ENCODE data around the gene GC.
"Not testable (repeated sequence)": the region's sequence is repeated elsewhere in the genome, so short reads cannot be mapped to it uniquely, and the experiment has no call there.

Gene GC, protein sequence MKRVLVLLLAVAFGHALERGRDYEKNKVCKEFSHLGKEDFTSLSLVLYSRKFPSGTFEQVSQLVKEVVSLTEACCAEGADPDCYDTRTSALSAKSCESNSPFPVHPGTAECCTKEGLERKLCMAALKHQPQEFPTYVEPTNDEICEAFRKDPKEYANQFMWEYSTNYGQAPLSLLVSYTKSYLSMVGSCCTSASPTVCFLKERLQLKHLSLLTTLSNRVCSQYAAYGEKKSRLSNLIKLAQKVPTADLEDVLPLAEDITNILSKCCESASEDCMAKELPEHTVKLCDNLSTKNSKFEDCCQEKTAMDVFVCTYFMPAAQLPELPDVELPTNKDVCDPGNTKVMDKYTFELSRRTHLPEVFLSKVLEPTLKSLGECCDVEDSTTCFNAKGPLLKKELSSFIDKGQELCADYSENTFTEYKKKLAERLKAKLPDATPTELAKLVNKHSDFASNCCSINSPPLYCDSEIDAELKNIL

DNA sequence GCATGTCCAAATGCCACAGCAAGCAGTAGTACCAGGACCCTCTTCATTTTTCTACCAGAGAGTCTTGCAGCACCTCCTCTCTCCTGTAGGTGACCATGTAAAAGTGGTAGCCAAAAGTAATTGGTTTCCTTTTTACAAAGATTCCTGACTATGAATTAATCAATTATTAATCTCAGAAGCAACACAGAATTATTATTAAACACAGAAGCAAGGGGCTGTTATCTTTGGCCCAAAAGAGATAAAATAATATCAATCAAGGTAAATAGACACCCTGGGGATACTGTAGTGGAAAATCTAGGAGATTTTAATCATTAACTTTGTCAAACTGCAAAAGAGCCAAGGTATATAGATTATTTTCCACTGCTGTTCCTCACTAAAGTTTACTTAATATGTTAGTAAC, at the start of gene GC:
Gene GC, minus strand, starts transcription at position 108 of the 400 bp plus-strand sequence. Its CDS starts 61 bp downstream, at position 47.
- no peak for DNase-seq

DNA sequence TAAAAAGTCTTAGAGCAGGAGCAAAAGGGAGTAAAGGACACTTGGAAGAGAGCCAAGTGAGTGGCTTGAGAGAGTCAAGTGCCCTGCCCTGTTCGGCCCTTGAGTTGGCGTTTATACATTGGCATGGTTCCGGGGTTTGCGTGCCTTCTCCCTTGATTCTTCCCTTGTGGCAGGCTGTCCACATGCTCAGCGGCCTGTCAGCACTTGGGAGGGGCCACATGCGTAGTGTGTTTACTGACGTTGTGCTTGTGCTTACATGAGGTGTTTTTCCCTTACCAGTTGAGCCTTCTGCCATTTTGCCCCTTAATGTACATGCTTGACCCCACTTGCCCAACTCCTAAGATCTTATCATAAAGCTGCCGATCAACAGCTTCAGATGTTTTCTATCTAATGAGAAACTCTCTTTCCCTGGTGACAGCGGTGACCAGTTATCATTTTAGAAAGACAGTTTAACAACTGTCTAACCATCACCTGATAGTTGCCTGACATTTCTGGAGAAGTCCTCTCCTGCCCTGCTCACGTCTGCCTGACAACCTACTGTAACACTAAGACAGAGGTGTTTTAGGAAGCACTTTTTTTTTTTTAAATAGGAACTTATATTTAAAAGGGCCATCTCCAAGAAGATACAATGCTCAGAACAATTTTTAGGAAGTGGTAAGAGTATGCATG, 49.5 kb upstream of the GC start:
- no peak for DNase-seq

DNA sequence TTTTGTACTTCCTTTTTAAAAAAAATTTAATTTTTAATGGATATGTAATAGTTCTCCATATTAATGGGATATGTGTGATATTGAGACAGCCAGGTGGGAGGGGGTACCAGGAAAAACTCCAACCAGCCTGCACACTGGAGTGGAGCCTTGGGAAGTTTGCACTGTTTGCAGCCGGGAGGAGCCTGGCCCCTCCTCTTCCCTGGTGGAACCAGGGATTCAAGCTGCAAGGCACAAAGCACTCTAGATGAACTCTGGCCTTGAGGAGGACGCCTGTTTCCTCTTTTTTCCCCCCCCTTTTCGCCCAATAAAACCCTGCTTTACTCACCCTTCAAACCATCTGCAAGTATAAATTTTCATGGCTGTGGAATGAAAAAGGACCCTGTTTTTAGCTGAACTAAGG, 48.2 kb upstream of the GC start:
- DNase-seq, result no peak

DNA sequence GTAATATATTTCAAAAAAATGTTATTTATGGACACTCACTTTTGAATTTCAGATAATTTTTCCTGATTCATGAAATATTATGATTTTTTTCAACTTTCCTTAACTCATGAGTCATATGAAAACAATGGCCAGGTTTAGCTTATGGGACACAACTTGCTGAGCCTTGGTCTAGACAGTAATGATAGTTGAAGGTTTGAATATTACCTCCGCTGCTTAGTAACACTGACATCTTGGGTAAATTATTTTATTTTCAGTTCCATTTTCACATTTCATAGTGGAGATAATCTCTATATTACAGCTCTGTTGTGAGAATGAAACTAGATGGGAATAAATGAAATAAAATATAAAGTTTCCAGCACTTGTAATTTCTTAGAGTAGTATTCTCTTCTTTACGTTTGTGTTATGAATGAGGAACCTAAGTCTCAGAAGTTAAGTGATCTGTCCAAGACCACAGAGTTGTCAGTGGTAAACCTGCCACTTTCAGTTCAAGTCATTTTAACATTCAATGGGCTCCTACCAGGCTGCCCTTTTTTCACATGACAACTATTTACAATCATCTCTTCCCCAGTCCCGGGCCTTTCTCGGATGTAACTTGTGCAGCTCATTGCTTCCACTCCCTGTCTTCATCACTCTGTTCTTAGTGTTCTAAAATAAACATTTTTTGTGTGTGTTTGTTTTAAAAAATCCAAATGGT, 46.8 kb upstream of the GC start:
- no peak for DNase-seq

DNA sequence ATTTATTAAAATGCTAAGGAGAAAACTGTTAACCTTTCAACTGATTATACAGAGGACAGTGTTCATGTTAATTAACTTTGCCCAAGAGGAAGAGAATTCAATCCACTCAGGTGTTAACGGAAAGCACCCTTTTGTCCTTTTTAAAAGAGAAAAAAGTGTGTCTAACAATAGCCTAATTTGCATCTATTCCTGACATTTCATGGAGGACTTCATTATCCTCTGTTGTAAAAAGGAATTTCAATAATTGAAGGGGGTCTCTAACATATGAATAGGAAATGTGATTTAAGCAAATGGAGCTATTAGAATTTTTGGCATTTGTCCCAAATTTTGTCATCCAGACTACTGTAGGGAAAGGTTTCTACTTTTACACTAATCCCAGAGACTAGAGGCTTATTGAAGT, 44.6 kb upstream of the GC start:
- no peak for DNase-seq

DNA sequence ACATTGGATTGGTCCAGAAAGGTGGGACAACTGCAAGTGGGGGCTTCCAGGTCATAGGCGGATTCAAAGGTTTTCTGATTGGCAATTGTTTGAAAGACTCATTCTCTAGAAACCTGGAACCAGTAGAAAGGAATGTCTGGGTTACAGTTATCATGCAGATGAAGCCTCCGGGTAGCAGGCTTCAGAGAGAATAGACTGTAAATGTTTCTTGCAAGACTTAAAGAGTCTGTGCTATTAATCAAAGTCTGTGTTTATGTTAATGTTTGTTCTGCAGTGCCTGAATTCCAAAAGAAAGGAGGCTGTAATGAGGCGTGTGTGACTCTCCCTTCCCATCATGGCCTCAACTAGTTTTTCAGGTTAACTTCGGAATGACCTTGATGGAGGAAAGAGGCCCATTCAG, 43.9 kb upstream of the GC start:
- no peak for DNase-seq

DNA sequence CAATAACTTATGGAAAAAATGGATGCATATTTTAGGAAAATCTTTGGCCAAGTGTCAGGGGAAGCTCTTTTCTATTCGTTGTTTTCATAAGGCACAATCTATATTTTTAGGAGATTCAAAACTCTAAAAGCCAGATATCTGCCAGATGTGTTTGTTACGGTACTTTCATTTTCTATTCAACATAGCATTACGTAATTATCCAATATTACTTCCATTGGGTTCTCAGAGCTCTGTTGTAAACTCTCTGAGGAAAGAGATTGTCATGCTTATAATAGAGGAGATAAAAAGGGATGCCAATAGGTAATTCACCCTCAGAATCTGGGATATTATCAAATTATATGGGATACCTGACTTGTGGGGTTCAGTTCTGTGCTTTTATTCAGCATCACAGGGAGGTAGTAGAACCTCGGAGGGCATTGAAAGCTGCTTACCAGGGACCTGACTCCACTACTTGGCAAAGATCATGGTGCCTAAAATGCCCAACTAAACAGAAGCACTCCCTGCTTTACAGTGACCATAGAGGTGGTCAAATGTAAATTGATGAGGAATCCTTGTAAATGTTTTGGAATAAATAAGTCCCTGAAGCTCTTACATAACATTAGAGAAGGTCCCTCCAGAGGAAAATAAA, 32.9 kb upstream of the GC start:
- no peak for DNase-seq

DNA sequence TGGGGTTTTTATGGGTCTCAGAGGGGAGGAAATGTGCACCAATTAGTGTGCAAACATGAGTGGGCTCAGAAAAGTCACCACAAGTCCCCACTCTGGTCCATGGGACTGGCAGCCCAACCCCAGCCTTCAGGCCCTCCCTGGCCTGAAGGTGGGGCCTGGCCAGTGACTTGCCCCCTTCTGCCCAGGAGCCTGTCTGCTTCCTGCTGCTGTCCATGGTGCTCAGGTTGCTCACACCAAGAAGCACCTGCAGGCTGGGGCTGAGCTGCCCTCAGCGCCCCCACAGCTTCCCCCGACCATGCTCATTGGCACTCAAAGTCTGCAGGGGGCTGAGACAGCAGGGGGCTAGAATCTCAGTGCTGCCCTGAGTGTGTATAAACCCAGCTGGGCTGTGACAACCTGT, 30.6 kb upstream of the GC start:
- DNase-seq, result no peak

DNA sequence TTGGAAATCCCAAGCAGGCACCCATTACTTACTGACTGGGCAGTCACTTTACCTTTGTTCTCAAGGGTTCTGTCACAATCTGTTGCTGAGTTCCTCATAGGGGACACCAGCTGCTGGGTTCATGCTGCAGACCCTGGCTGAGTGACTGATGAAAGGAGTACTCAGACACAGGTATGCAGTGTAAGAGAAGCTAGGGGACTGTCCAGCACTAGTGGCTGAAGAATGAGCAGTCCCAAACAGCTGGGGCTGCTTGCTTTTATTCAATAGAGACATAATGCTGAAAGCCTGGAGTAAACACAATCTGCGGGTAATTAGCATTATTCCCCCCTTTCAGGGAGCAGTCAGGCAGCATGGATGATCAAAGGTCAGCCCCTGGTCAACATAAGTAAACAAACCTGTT, 25.9 kb upstream of the GC start:
- DNase-seq, result not testable (repeated sequence)

DNA sequence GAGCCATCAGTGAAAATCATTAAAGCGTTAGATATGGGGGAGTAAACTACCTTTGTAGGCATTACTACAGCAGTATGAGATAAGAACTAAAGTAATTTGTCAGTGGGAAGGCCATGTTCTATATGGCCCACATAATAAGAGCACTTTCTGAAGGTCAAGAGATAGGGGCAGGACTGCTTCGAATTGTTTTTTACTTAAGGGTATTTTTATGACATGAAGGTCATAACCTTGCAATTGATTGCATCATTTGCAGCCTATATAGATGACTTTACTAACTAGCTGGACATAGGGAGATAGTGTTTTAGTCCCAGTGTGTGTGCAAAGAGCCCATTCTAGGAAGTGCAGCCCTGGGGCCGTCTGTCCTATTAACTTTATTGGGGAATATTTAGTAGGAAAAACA, 23.6 kb upstream of the GC start:
- DNase-seq, result no peak

DNA sequence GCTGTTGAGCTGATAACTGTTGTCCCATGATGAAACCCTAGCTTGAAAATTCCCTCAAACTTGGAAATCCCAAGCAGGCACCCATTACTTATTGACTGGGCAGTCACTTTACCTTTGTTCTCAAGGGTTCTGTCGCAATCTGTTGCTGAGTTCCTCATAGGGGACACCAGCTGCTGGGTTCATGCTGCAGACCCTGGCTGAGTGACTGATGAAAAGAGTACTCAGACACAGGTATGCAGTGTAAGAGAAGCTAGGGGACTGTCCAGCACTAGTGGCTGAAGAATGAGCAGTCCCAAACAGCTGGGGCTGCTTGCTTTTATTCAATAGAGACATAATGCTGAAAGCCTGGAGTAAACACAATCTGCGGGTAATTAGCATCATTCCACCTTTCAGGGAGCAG, 21.4 kb upstream of the GC start:
- DNase-seq, result not testable (repeated sequence)

DNA sequence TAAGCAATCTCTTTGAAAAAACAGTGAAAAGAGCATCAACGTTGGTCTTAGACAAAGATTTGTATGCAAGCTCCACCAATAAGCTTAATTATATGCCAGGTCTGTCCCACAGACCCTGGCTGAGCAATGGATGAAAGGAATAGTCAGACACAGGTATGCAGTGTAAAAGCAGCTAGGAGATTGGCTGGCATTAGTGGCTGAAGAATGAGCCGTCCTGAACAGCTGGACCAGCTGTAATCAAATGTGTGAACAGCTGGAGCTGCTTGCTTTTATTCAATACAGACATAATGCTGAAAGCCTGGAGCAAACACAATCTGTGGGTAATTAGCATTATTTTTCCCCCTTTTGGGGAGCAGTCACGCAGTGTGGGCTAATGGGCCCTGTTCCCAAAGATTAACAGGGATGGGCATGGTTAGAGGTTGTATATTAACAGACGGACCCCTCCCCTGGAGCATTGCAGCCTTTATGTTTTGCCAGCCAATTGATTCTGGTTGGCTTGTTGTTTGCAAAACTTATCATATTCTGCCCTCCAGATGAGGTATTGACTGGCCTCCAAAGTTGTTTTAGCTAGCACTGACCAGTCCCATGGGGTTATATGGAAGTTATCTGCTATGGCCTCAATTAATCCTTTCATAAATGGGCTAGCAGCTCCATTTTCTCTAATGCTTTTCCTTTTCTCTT, 20.3 kb upstream of the GC start:
- DNase-seq, result not testable (repeated sequence)

DNA sequence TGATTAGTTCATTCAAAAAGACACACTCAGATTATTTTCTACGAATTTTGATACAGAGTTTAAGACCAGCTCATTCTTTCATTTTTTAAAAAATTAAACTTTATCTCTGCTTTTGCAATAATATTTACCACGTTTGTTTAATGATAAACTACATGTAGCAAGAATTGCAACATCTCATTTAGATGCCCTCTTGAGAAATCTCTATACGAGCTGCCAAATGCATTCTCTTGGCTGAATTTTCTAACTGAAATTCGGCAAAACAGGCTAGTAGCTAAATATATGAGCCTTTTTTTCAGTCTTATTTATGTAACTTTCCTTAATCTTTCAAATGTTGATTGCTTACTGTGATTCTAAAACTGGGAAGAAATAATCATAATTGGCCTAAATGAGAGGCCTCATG, 2.1 kb upstream of the GC start:
- DNase-seq, result no peak

DNA sequence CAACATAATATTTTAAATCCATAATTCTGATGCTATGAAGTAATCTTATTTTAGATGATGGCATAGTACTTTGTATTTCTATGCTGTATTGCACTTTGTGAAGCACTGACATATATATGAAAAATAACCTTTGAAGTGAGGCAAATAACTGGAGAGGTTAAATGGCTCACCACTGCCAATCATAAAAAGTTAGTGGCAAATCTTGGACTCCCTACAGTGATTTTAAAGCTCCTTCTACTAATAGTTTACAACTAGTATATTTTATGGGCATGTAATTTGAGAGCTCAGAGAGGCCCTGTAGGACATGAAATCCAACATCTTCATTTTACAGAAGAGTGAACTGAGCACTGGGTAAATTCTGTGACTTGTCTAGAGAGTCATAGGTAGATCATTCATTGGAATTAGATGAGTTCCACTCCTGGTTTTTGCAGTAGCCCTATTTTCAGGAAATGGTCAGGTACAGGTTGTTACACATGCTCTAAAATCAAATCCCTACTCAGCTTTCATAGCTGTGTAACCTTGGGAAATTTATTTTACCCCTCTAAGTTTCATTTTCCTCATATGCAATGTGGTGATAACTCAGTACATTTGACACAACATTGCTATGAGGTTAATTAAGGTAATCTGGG, 804 bp upstream of the GC start:
- no peak for DNase-seq

DNA sequence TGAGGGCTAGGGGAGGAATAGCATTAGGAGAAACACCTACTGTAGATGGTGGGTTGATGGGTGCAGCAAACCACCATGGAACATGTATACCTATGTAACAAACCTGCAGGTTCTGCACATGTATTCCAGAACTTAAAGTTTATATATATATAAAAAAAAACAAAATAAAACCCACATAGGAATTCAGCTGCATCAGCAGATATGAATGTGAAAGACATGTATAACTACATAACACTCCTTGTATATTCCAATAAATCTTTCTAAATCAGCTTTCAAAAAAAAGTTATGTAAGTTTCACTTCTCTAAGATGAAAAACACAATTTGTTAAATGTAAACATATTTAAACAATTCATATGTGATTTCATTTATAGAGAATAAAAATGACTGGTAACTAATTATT, 6.0 kb downstream of the GC start:
- no peak for DNase-seq

DNA sequence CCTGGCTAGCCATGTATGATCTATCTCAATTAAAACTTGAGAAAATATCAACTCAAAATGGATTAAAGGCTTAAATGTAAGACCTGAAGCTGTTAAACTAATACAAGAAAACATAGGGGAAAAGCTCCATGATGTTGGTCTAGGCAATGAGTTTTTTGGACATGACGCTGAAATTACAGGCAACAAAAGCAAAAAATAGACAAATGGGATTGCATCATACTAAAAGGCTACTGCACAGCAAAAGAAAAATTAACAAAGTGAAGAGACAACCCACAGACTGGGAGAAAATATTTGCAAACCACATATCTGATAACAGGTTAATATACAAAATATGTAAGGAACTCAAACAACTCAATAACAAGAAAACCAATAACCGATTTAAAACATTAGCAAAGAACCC, 8.4 kb downstream of the GC start:
- DNase-seq, result no peak

DNA sequence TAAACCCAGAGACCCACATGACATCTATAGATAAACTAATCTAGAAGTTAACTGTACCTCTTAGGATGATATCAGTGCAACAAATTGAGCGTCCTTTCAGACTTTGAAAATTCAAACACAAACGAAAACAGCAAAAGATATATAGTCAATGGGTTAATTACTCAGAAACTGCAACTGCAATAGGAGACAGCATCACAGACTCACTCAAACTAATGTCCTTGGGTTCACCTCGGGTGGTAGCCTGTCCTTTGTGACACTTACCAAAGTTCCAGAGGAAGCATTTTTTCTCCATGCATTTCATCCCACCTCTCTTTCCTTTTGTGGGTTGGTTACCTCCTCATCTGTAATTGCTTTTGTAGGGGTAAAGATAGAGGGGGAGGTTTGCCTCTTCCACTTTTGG, 9.7 kb downstream of the GC start:
- no peak for DNase-seq

DNA sequence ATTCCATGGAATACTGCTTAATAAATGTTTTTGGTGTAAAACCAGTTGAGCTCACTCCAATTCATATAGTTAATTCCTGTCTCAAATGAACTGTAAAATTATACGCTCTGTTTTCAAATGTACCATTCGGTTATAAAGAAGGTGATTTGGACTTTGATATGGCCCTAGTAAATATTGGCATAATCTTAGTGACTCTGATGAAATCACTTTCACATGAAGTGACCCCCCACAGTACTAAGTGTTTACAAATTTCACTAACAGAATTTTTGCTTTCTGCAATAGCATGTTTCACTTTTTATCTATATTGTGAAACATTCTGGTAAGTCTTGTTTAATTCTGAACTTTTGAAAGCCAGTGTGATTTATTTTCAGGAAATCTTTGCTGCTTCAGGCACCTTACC, 10.9 kb downstream of the GC start:
- DNase-seq, result no peak

DNA sequence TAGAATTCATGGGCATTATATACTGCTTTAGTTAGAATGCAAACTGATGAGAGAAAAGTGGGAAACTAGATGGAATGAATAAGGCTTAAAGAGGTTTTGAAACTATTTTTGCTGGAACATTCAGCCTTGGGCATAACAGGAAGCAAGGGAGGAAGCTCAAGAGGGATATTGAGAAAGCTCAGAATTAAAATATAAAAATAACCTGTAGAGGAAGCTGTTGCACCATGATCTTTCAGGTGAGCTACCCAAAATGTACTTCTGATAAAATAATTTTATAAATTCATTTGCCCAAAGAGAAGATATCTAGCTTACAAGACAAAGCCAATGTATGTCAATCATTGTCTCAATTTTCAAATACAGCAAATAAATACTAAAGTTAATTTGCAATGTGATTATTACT, 11.3 kb downstream of the GC start:
- DNase-seq, result no peak

DNA sequence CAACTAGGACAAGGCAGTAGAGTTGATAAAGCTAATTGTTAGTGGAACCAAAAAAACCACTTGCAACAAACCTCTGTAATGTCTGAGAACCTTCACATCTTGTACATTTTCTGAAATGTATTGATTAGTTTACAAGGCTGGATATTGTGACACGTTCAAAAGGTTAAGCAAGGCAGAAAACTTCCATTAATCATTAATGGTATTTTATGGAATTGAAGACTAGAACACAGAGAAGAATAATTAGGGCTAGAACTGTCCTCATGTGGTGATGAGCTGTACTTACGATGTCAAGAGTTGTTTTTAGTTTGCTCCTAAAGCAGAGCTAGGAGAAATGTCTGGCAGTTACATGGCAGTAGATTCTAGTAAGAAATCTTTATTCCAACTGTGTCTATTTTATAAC, 12.3 kb downstream of the GC start:
- no peak for DNase-seq

DNA sequence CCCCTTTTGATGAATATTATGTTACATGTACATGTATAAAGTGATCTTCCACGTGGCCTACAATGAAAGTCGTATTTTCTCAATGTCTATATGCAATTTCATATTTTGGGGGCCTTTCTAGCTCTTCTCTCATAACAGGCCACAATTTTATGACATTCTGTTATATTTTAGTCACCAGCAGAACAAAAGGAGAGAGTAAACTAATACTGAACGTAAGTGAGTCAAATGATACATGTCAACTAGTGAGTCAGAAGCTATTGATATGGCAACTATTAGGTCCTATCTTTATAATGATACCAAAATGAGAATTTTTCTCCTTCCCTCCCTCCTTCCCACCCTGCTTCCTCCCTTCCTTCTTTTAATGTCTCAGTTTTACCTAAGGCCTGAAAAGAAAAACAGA, 14.4 kb downstream of the GC start:
- DNase-seq, result no peak

DNA sequence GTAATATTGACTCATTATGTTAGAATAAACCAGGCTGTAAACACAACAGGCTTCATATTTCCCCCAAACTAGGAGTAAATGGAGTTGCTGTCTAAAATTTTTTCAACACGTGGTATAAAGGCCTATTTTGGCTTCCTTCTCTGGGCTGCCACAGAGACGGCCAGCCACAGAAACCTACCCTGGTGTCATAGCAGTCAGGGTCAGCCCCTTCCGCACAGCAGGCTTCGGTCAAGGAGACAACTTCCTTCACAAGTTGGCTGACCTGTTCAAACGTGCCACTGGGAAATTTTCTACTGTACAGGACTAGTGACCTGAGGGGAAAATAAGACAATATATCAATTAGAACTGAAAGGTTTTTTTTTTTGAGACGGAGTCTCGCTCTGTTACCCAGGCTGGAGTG, 15.8 kb downstream of the GC start:
- DNase-seq, result no peak
